ENCODE measurements around the gene MZB1. TPM values are rescaled to one million over a fixed set of nuclear protein-coding genes. Genes with fewer than 3 reads are reported as not detected.

Gene MZB1
- total and polyA plus RNA-seq, 2 of the 8 experiments (the other 6 are each of a cell fraction or from before 2014, with no cell fraction given): 0.39 to 0.47 TPM

GRCh38 chr5:139341689-139342422 is 47.9 kb downstream of the MZB1 start, which contains the start of gene PAIP2:
Gene PAIP2 (plus strand): TSS chr5:139341854. CDS start chr5:139363785, 21,931 bp downstream.
- H2BK20ac ChIP-seq (ENCODE audit: low read length): no peak within 1 kb of the TSS
- H3K4ac ChIP-seq (replicated peaks; ENCODE audit: insufficient read length, low read depth, low read length): peak within 1 kb of the TSS; percentile 100
- H2BK5ac ChIP-seq (ENCODE audit: low read depth, low read length): peak within 1 kb of the TSS; percentile 98
- H3K79me2 ChIP-seq (ENCODE audit: control insufficient read depth in 1 of 2, insufficient read depth in 2 of 2, low read length in 2 of 2): peaks cover 36 to 46% of the 10 kb centered on the region in 2 experiments
- 2% methylated on average over 59 of the region's 66 CpGs; no CpG with 5 or more reads in 1 of the 2 experiments for WGBS, 2 experiments (ENCODE audit: extremely low coverage in 1 of 2, insufficient coverage in 1 of 2, insufficient read length in 1 of 2, insufficient replicate concordance in 2 of 2, low coverage in 1 of 2, low lambda C conversion rate in 2 of 2, missing lambda C conversion rate in 1 of 2)
- FAIRE-seq: peak; percentile 45
- peak within 1 kb of the TSS; percentile 98 for H2AK5ac ChIP-seq (ENCODE audit: low read depth, low read length)
- no peaks in the 10 kb centered on the region for H3K27me3 ChIP-seq (replicated peaks in 1 of 4; ENCODE audit: control insufficient read depth in 3 of 4, extremely low read depth in 1 of 4, insufficient read depth in 3 of 4, low read length in 3 of 4)
- H2BK15ac ChIP-seq (ENCODE audit: low read length): peak within 1 kb of the TSS; percentile 21; the same call in 1 of the 2 replicates
- peaks cover 7% of the 10 kb centered on the region; the same call in 1 of the 2 replicates for H3K23me2 ChIP-seq (ENCODE audit: low read depth, low read length)
- POLR2A ChIA-PET (ENCODE audit: partially characterized antibody): interaction anchor here (0.6 to 5.4 kb wide), 47 partner anchors 10 to 876 kb away, joined by 3 to 111 read pairs (median 5); partner anchors contain the start of genes DNAJC18, EGR1, HSPA9 and MATR3
- H3K79me1 ChIP-seq (ENCODE audit: low read depth, low read length): peaks cover 4% of the 10 kb centered on the region
- H4K5ac ChIP-seq (ENCODE audit: insufficient read length, low read depth, low read length): peak within 1 kb of the TSS; percentile 96
- H3K36me3 ChIP-seq (ENCODE audit: control insufficient read depth in 2 of 4, insufficient read depth in 4 of 4, low read length in 3 of 4): peaks cover 0 to 12% (median 0%) of the 10 kb centered on the region in 4 experiments; a peak in 3 of 8 replicates
- H4K8ac ChIP-seq (ENCODE audit: extremely low read depth, insufficient read depth, low read length): peak within 1 kb of the TSS; percentile 99
- H2AFZ ChIP-seq (ENCODE audit: low read length): 0 out of 2 replicates have a peak within 1 kb of the TSS, but pooled peaks have one; percentile 36
- H4K91ac ChIP-seq (replicated peaks; ENCODE audit: insufficient read length, low read length): peak within 1 kb of the TSS; percentile 90
- H3K27ac ChIP-seq (ENCODE audit: low read depth, low read length): peak within 1 kb of the TSS; percentile 99
- DNase-seq (ENCODE audit: low read depth in 1 of 2, low spot score in 2 of 2): peak; percentile 92 to 97
- peak within 1 kb of the TSS; percentile 82 to 94 (median 88) for H3K4me3 ChIP-seq (ENCODE audit: extremely low read depth in 1 of 4, insufficient read depth in 2 of 4, low read depth in 3 of 4, low read length in 4 of 4)
- peaks cover 0 to 7% (median under 1%) of the 10 kb centered on the region in 4 experiments; a peak in 4 of 7 replicates for H3K4me1 ChIP-seq (replicated peaks in 1 of 4; ENCODE audit: control insufficient read depth in 3 of 4, insufficient read depth in 4 of 4, low read length in 3 of 4)
- peak within 1 kb of the TSS; percentile 95 to 99 (median 96) for H3K9ac ChIP-seq (replicated peaks in 1 of 4; ENCODE audit: extremely low read depth in 1 of 4, low read depth in 3 of 4, low read length in 3 of 4)
- no peaks in the 10 kb centered on the region for H3K9me3 ChIP-seq (ENCODE audit: insufficient read depth in 2 of 2, low read depth in 1 of 2, low read length in 1 of 2)
- peak within 1 kb of the TSS; percentile 80 to 97 for H3K4me2 ChIP-seq (ENCODE audit: insufficient read depth in 1 of 2, low read depth in 2 of 2, low read length in 2 of 2)
- H3K23ac ChIP-seq (ENCODE audit: insufficient read length): no peak within 1 kb of the TSS
- peak within 1 kb of the TSS; percentile 84 for H2BK120ac ChIP-seq (replicated peaks; ENCODE audit: low read depth, low read length)
- H3K14ac ChIP-seq (ENCODE audit: insufficient read length): no peak within 1 kb of the TSS
- peak within 1 kb of the TSS; percentile 98 for H3K56ac ChIP-seq (replicated peaks; ENCODE audit: insufficient read length, low read depth, low read length)
- CTCF ChIA-PET (ENCODE audit: partially characterized antibody): interaction anchor here (0.6 to 2.3 kb wide), 14 partner anchors 10 to 294 kb away, joined by 3 to 12 read pairs (median 4); partner anchors contain the start of genes MATR3 and PROB1
- H2BK12ac ChIP-seq (ENCODE audit: low read depth, low read length): peak within 1 kb of the TSS; percentile 82; the same call in 1 of the 2 replicates
- H4K20me1 ChIP-seq (replicated peaks in 1 of 2; ENCODE audit: control insufficient read depth in 1 of 2, insufficient read depth in 2 of 2, low read length in 2 of 2): peaks cover 13 to 14% of the 10 kb centered on the region in 2 experiments
- H3K18ac ChIP-seq (ENCODE audit: extremely low read depth, low read length): peak within 1 kb of the TSS; percentile 85
- TF ChIP-seq SP4 (IDR thresholded peaks at IDR 0.05; ENCODE audit: low read length) (0 out of 2 replicates have a peak, but pooled peaks have one; percentile 63), TEAD4 (IDR thresholded peaks at IDR 0.05; ENCODE audit: low read depth, low read length) (no peak; the same call in 1 of the 2 replicates), SIX5 (IDR thresholded peaks at IDR 0.05; ENCODE audit: low read depth, low read length) (no peak), RBBP5 (IDR thresholded peaks at IDR 0.05; ENCODE audit: borderline replicate concordance, low read depth, low read length) (peak; percentile 85; the same call in 1 of the 2 replicates), SUZ12 (IDR thresholded peaks at IDR 0.05; ENCODE audit: low read length) (no peak), ATF3 (IDR thresholded peaks at IDR 0.05; ENCODE audit: insufficient read depth, low read depth, low read length) (no peak), HDAC2 (IDR thresholded peaks at IDR 0.05; ENCODE audit: borderline replicate concordance in 1 of 2, low read depth in 2 of 2, low read length in 2 of 2) (0 out of 4 replicates have a peak, but pooled peaks of 1 of the 2 experiments have one; percentile 78), RAD21 (IDR thresholded peaks at IDR 0.05 in 1 of 2, conservative IDR thresholded peaks at IDR 0.05 in 1 of 2; ENCODE audit: low read depth in 2 of 2, low read length in 2 of 2) (peak; percentile 36 to 49), NANOG (IDR thresholded peaks at IDR 0.05; ENCODE audit: insufficient read depth, low read depth, low read length, poor library complexity, severe bottlenecking) (no peak)
